ENCODE results near the gene BCAR1. TPM values are rescaled to one million over a fixed set of nuclear protein-coding genes. Genes with fewer than 3 reads are reported as not detected.

BCAR1 gene
- polyA plus RNA-seq, 2 of the 4 experiments (the other 2 are of a cell fraction) = 10.2 to 35.8 TPM

DNA sequence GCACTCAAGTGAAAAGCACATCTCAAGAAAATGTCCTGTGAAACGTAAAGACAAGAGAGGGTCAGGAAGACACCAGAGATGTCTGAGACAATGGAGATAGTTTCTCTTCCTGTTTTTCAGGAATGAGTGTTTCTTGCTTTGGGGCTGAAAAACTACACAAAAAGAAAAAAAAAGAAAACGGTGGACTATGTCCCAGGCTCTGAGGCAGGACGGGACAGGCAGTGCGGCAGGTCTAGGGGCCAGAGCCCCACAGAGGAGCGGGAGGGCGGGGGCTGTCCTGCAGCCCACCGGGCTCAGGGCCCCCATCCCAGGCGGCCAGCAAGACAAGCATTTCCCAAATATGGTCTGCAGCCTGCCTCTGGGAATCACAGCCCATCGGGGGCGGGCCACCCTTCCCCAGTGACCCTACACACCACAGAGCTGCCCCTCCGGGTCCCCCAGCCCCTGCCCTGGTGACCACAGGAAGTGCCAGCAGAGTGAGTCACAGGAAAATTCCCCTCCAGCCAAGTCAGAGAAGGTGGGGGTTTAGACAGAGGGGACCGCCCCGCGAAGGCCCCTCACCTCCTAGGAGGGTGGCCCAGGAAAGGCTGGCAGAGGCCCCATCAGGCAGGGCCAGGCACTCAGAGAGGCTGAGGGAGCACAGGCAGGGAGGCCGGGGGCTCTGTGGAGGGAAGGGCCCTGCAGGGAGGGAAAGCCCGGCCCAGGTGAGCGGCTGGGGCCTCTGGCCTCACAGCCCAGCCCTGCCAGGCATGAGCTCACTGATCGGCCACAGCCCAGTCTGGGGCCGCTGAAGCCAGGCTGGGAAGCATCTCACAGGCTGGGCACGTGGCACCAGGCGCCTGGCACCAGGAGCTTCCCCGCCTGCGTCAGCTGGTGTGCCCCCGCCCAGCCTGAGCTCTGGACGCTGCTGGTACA is 6.3 kb downstream of the BCAR1 start (continued):
- TF ChIP-seq, protein P1, sequence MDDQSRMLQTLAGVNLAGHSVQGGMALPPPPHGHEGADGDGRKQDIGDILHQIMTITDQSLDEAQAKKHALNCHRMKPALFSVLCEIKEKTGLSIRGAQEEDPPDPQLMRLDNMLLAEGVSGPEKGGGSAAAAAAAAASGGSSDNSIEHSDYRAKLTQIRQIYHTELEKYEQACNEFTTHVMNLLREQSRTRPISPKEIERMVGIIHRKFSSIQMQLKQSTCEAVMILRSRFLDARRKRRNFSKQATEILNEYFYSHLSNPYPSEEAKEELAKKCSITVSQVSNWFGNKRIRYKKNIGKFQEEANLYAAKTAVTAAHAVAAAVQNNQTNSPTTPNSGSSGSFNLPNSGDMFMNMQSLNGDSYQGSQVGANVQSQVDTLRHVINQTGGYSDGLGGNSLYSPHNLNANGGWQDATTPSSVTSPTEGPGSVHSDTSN (IDR thresholded peaks at IDR 0.05) = no peak
- TF ChIP-seq CBX2 (IDR thresholded peaks at IDR 0.05; ENCODE audit: borderline replicate concordance, low read depth) (no peak), ESRRA (IDR thresholded peaks at IDR 0.05; ENCODE audit: borderline replicate concordance, low read length) (no peak), HEYL (CRISPR knock-in tag; IDR thresholded peaks at IDR 0.05) (no peak), PHF8 (IDR thresholded peaks at IDR 0.05; ENCODE audit: borderline replicate concordance, low read depth) (no peak), FOSB (CRISPR knock-in tag; IDR thresholded peaks at IDR 0.05) (no peak), RAD21 (conservative IDR thresholded peaks at IDR 0.05 in 1 of 2, IDR thresholded peaks at IDR 0.05 in 1 of 2) (0 out of 5 replicates have a peak, but pooled peaks of 1 of the 2 experiments have one; percentile 17), POLR2AphosphoS2 (conservative IDR thresholded peaks at IDR 0.05; ENCODE audit: low read length) (no peak), MAZ (IDR thresholded peaks at IDR 0.05; ENCODE audit: borderline replicate concordance, low read depth, low read length) (0 out of 2 replicates have a peak, but pooled peaks have one; percentile 2), HOXB13 (CRISPR knock-in tag; IDR thresholded peaks at IDR 0.05; ENCODE audit: low read depth) (peak; percentile 73; the same call in 1 of the 2 replicates), FOSL2 (IDR thresholded peaks at IDR 0.05) (0 out of 2 replicates have a peak, but pooled peaks have one; percentile 23), FOSL2 (CRISPR knock-in tag; IDR thresholded peaks at IDR 0.05) (peak; percentile 87), NFE2L2 (conservative IDR thresholded peaks at IDR 0.05; ENCODE audit: low read length) (no peak), RNF2 (IDR thresholded peaks at IDR 0.05; ENCODE audit: borderline replicate concordance, low read depth) (no peak), JUNB (IDR thresholded peaks at IDR 0.05) (peak; percentile 43; the same call in 1 of the 2 replicates), MYC (IDR thresholded peaks at IDR 0.05; ENCODE audit: borderline replicate concordance, low read length) (peak; percentile 92; the same call in 1 of the 2 replicates), TFCP2L1 (CRISPR knock-in tag; IDR thresholded peaks at IDR 0.05) (peak; percentile 74; the same call in 1 of the 2 replicates), CBX8 (IDR thresholded peaks at IDR 0.05) (no peak), KDM1A (IDR thresholded peaks at IDR 0.05; ENCODE audit: low read depth) (no peak), ZSCAN20 (CRISPR knock-in tag; IDR thresholded peaks at IDR 0.05) (no peak), HDAC2 (IDR thresholded peaks at IDR 0.05) (no peak), SMC3 (IDR thresholded peaks at IDR 0.05) (0 out of 3 replicates have a peak, but pooled peaks have one; percentile 4)
- TF ChIP-seq, protein P2, sequence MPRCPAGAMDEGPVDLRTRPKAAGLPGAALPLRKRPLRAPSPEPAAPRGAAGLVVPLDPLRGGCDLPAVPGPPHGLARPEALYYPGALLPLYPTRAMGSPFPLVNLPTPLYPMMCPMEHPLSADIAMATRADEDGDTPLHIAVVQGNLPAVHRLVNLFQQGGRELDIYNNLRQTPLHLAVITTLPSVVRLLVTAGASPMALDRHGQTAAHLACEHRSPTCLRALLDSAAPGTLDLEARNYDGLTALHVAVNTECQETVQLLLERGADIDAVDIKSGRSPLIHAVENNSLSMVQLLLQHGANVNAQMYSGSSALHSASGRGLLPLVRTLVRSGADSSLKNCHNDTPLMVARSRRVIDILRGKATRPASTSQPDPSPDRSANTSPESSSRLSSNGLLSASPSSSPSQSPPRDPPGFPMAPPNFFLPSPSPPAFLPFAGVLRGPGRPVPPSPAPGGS (IDR thresholded peaks at IDR 0.05) = no peak
- TF ChIP-seq, protein P3, sequence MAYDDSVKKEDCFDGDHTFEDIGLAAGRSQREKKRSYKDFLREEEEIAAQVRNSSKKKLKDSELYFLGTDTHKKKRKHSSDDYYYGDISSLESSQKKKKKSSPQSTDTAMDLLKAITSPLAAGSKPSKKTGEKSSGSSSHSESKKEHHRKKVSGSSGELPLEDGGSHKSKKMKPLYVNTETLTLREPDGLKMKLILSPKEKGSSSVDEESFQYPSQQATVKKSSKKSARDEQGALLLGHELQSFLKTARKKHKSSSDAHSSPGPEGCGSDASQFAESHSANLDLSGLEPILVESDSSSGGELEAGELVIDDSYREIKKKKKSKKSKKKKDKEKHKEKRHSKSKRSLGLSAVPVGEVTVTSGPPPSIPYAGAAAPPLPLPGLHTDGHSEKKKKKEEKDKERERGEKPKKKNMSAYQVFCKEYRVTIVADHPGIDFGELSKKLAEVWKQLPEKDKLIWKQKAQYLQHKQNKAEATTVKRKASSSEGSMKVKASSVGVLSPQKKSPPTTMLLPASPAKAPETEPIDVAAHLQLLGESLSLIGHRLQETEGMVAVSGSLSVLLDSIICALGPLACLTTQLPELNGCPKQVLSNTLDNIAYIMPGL (CRISPR knock-in tag; IDR thresholded peaks at IDR 0.05; ENCODE audit: borderline replicate concordance) = no peak
- TF ChIP-seq, protein P4, sequence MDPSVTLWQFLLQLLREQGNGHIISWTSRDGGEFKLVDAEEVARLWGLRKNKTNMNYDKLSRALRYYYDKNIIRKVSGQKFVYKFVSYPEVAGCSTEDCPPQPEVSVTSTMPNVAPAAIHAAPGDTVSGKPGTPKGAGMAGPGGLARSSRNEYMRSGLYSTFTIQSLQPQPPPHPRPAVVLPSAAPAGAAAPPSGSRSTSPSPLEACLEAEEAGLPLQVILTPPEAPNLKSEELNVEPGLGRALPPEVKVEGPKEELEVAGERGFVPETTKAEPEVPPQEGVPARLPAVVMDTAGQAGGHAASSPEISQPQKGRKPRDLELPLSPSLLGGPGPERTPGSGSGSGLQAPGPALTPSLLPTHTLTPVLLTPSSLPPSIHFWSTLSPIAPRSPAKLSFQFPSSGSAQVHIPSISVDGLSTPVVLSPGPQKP (IDR thresholded peaks at IDR 0.05; ENCODE audit: low read depth, low read length) = no peak
- TF ChIP-seq, protein P5, sequence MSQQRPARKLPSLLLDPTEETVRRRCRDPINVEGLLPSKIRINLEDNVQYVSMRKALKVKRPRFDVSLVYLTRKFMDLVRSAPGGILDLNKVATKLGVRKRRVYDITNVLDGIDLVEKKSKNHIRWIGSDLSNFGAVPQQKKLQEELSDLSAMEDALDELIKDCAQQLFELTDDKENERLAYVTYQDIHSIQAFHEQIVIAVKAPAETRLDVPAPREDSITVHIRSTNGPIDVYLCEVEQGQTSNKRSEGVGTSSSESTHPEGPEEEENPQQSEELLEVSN (IDR thresholded peaks at IDR 0.05; ENCODE audit: borderline replicate concordance, low read depth) = peak; percentile 78; the same call in 1 of the 2 replicates
- TF ChIP-seq, protein P6, sequence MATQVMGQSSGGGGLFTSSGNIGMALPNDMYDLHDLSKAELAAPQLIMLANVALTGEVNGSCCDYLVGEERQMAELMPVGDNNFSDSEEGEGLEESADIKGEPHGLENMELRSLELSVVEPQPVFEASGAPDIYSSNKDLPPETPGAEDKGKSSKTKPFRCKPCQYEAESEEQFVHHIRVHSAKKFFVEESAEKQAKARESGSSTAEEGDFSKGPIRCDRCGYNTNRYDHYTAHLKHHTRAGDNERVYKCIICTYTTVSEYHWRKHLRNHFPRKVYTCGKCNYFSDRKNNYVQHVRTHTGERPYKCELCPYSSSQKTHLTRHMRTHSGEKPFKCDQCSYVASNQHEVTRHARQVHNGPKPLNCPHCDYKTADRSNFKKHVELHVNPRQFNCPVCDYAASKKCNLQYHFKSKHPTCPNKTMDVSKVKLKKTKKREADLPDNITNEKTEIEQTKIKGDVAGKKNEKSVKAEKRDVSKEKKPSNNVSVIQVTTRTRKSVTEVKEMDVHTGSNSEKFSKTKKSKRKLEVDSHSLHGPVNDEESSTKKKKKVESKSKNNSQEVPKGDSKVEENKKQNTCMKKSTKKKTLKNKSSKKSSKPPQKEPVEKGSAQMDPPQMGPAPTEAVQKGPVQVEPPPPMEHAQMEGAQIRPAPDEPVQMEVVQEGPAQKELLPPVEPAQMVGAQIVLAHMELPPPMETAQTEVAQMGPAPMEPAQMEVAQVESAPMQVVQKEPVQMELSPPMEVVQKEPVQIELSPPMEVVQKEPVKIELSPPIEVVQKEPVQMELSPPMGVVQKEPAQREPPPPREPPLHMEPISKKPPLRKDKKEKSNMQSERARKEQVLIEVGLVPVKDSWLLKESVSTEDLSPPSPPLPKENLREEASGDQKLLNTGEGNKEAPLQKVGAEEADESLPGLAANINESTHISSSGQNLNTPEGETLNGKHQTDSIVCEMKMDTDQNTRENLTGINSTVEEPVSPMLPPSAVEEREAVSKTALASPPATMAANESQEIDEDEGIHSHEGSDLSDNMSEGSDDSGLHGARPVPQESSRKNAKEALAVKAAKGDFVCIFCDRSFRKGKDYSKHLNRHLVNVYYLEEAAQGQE (IDR thresholded peaks at IDR 0.05) = no peak
- TF ChIP-seq, protein P7, sequence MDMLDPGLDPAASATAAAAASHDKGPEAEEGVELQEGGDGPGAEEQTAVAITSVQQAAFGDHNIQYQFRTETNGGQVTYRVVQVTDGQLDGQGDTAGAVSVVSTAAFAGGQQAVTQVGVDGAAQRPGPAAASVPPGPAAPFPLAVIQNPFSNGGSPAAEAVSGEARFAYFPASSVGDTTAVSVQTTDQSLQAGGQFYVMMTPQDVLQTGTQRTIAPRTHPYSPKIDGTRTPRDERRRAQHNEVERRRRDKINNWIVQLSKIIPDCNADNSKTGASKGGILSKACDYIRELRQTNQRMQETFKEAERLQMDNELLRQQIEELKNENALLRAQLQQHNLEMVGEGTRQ (IDR thresholded peaks at IDR 0.05) = peak; percentile 87
- TF ChIP-seq, protein P8, sequence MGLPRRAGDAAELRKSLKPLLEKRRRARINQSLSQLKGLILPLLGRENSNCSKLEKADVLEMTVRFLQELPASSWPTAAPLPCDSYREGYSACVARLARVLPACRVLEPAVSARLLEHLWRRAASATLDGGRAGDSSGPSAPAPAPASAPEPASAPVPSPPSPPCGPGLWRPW (IDR thresholded peaks at IDR 0.05) = no peak
